ENCODE measurements around the gene ABI2.

GRCh38 chr2:203446780-203447179, 118.6 kb downstream of the ABI2 start:
- TF ChIP-seq CTCF (IDR thresholded peaks at IDR 0.05) (no peak), POLR2AphosphoS5 (IDR thresholded peaks at IDR 0.05; ENCODE audit: low read depth, low read length) (no peak), REST (IDR thresholded peaks at IDR 0.05; ENCODE audit: insufficient read depth in 1 of 2, low read depth in 2 of 2, low read length in 1 of 2) (no peak)
